AG10803 (cell line): ENCODE results near the gene ARHGEF12.

Experiments used
- DNase-seq: peaks from one replicate; pipeline ENCODE4 v3.0.0; 2010; ENCODE audit warnings: low read depth
- H3K4me3 ChIP-seq: 2 replicates; pipeline ENCODE4 v1.5.1; 2011; ENCODE audit warnings: mild to moderate bottlenecking, low read length, control low read depth
- CTCF ChIP-seq: conservative IDR thresholded peaks from 2 replicates; pipeline ENCODE4 v1.5.1; 2011; ENCODE audit warnings: mild to moderate bottlenecking, low read length, control low read depth, inconsistent platforms

ARHGEF12 gene

GRCh38 chr11:120317689-120318480, 18.3 kb upstream of the ARHGEF12 start:
- no peak for DNase-seq
- no peak overlapping the region for H3K4me3 ChIP-seq
- no peak for TF ChIP-seq CTCF

- DNase-seq, result no peak
- no peak overlapping the region for H3K4me3 ChIP-seq
- TF ChIP-seq CTCF, result no peak
Measured at GRCh38 chr11:120318906-120319305, 17.3 kb upstream of the ARHGEF12 start.

GRCh38 chr11:120324932-120325810, 11.0 kb upstream of the ARHGEF12 start, which contains the start of gene TLCD5:
TSS of gene TLCD5 (plus strand) at chr11:120325299. CDS start at chr11:120327442, 2,143 bp downstream.
- peak within 1 kb of the TSS; percentile 62 for H3K4me3 ChIP-seq
- peak; percentile 64 for DNase-seq
- TF ChIP-seq CTCF, result peak; percentile 23

- H3K4me3 ChIP-seq, result peak overlapping the region; percentile 62
- TF ChIP-seq CTCF, result no peak
- peak; percentile 72 for DNase-seq
Measured at GRCh38 chr11:120326228-120326627, 10.0 kb upstream of the ARHGEF12 start.

GRCh38 chr11:120326845-120327281, 9.3 kb upstream of the ARHGEF12 start:
- no peak for DNase-seq
- H3K4me3 ChIP-seq, result no peak overlapping the region
- TF ChIP-seq CTCF, result no peak

GRCh38 chr11:120327311-120327710, 8.9 kb upstream of the ARHGEF12 start:
- TF ChIP-seq CTCF, result no peak
- no peak for DNase-seq
- no peak overlapping the region for H3K4me3 ChIP-seq

- TF ChIP-seq CTCF, result no peak
Measured at GRCh38 chr11:120329556-120329955, 6.7 kb upstream of the ARHGEF12 start.

More at GRCh38 chr11:120329556-120329955, 6.7 kb upstream of the ARHGEF12 start:
- no peak for DNase-seq
- no peak overlapping the region for H3K4me3 ChIP-seq
